Osteoblast (primary cell): ENCODE data around the gene LCT. TPM values are rescaled to one million over a fixed set of nuclear protein-coding genes. Genes with fewer than 3 reads are reported as not detected.
"Not testable (repeated sequence)": the region's sequence is repeated elsewhere in the genome, so short reads cannot be mapped to it uniquely, and the experiment has no call there.

Experiments used
- DNase-seq: peaks from one replicate; pipeline ENCODE4 v3.0.0; 2011; ENCODE audit warnings: low spot score, mixed read lengths; ENCODE audit not compliant: insufficient read length; ENCODE audit errors: missing footprints
- H2AFZ ChIP-seq: 2 replicates; pipeline ENCODE4 v1.6.0; 2011; ENCODE audit warnings: mild to moderate bottlenecking, low read length
- H3K27ac ChIP-seq: 2 replicates; pipeline ENCODE4 v1.5.1; 2011; ENCODE audit warnings: mild to moderate bottlenecking, low read depth, low read length, moderate library complexity
- H3K27me3 ChIP-seq: 2 replicates; pipeline ENCODE4 v1.6.0; 2012; ENCODE audit warnings: mild to moderate bottlenecking, control low read depth, inconsistent platforms, low read length, moderate library complexity; ENCODE audit not compliant: insufficient read depth
- H3K36me3 ChIP-seq: 2 replicates; pipeline ENCODE4 v1.5.1; 2011; ENCODE audit warnings: mild to moderate bottlenecking, low read length, control low read depth, moderate library complexity; ENCODE audit not compliant: insufficient read depth
- H3K4me1 ChIP-seq: 2 replicates; pipeline ENCODE4 v1.5.1; 2011; ENCODE audit warnings: mild to moderate bottlenecking, low read length, control low read depth, moderate library complexity; ENCODE audit not compliant: insufficient read depth
- H3K4me2 ChIP-seq: 2 replicates; pipeline ENCODE4 v1.6.0; 2011; ENCODE audit warnings: mild to moderate bottlenecking, low read length; ENCODE audit not compliant: insufficient read depth
- H3K4me3 ChIP-seq: fragments of 200-600 bp; sonication (generic); 3 replicates; pipeline ENCODE4 v1.5.1; 2012; ENCODE audit warnings: mild to moderate bottlenecking, low read length, inconsistent platforms; ENCODE audit not compliant: insufficient read depth
- H3K79me2 ChIP-seq: 2 replicates; pipeline ENCODE4 v1.6.0; 2012; ENCODE audit warnings: mild to moderate bottlenecking, low read length, control low read depth, inconsistent platforms; ENCODE audit not compliant: insufficient read depth
- H3K9me3 ChIP-seq: 2 replicates; pipeline ENCODE4 v1.5.1; 2011; ENCODE audit warnings: low read depth, low read length, control low read depth
- H4K20me1 ChIP-seq: 2 replicates; pipeline ENCODE4 v1.6.0; 2012; ENCODE audit warnings: mild to moderate bottlenecking, low read length, control low read depth; ENCODE audit not compliant: insufficient read depth
- total RNA-seq: library from RNA; depleted of rRNA; stranded (reverse); fragments of >200 nt; gene quantifications from 2 replicates; pipeline ENCODE4 v1.2.3, GENCODE V29; 2012
- TF ChIP-seq, protein P1 (sequence below): IDR thresholded peaks from 2 replicates; pipeline ENCODE4 v1.5.1; 2011; ENCODE audit warnings: mild to moderate bottlenecking, low read depth, low read length, moderate library complexity; ENCODE audit errors: extremely low read depth

The LCT gene
- total RNA-seq, 1 donor = under 0.01 TPM

DNA sequence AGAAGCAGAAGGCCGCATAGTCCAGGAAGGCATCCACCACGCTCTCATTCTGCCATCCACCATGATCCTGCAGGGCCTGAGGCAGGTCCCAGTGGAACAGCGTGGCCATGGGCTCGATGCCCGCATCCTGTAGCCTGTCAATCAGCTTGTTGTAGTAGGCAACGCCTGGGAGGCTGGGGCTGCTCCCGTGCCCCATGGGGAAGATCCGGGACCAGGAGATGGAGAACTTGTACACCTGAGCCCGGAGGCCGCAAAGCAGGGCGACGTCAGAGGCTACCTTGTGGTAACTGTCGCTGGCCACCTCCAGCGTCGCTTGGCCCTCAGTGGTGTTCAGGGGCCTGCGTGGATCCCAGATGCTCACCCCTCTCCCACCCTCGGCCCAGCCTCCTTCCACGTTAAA, 19.5 kb downstream of the LCT start:
- Histone ChIP-seq H3K79me2 (no peaks in the 10 kb centered on the region), H3K4me1 (peaks cover 27% of the 10 kb centered on the region), H4K20me1 (no peaks in the 10 kb centered on the region), H3K4me3 (no peak overlapping the region), H3K36me3 (no peaks in the 10 kb centered on the region), H3K27me3 (no peaks in the 10 kb centered on the region), H2AFZ (no peak overlapping the region), H3K9me3 (no peaks in the 10 kb centered on the region), H3K4me2 (no peak overlapping the region), H3K27ac (no peak overlapping the region)
- DNase-seq = no peak
- TF ChIP-seq, protein P1, sequence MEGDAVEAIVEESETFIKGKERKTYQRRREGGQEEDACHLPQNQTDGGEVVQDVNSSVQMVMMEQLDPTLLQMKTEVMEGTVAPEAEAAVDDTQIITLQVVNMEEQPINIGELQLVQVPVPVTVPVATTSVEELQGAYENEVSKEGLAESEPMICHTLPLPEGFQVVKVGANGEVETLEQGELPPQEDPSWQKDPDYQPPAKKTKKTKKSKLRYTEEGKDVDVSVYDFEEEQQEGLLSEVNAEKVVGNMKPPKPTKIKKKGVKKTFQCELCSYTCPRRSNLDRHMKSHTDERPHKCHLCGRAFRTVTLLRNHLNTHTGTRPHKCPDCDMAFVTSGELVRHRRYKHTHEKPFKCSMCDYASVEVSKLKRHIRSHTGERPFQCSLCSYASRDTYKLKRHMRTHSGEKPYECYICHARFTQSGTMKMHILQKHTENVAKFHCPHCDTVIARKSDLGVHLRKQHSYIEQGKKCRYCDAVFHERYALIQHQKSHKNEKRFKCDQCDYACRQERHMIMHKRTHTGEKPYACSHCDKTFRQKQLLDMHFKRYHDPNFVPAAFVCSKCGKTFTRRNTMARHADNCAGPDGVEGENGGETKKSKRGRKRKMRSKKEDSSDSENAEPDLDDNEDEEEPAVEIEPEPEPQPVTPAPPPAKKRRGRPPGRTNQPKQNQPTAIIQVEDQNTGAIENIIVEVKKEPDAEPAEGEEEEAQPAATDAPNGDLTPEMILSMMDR = no peak

DNA sequence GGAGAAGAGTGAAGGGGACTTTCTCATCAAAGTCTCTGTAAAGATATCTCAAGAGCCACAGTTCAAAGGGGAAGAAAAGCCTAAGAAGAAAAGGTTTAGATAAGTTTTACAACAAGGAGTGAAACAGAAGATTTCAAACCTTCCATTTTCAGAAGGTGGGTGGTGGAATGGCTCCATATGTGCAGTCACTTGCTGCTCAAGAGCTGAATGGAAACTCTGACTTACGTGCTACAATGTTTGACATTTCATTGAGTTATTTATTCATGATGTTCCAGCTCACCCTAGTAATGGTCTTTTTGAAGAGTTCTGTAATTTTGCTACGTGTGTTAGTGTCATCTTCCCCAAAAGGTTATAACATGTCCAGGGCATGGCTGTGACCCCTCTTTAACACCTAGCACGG, 21.7 kb downstream of the LCT start:
- Histone ChIP-seq H2AFZ (no peak overlapping the region), H3K4me2 (no peak overlapping the region), H3K4me1 (peaks cover 19% of the 10 kb centered on the region), H3K27me3 (no peaks in the 10 kb centered on the region), H3K9me3 (no peaks in the 10 kb centered on the region), H4K20me1 (no peaks in the 10 kb centered on the region), H3K27ac (no peak overlapping the region), H3K36me3 (no peaks in the 10 kb centered on the region), H3K79me2 (no peaks in the 10 kb centered on the region), H3K4me3 (no peak overlapping the region)
- DNase-seq = no peak
- TF ChIP-seq, protein P1 = no peak

DNA sequence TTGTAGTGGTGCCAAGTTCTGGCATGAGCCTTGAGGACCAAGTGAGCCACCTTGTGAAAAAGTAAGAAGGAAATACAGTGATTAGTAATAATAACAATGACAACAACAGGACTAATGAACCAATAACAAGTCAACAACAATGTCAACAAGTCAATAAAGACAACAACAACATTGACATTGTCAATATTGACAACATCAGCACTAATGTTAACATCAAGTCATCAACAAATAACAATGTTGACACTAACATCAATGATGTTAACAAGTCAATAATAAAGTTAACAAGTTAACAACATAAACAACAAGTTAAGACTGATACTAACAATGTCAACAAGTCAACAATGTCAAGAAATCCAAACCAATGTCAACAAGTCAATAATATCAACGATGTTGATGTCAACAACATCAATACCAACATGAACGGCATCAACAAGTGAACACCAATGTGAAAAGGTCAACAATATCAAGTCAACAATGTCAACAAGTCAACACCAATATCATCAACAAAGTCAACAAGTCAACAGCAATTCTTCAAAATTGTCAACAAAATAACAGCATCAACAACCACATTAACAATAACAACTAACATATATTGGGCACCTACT, 24.0 kb downstream of the LCT start:
- Histone ChIP-seq H3K27me3 (no peaks in the 10 kb centered on the region), H3K36me3 (no peaks in the 10 kb centered on the region), H3K4me3 (no peak overlapping the region), H3K4me1 (peaks cover 2% of the 10 kb centered on the region), H2AFZ (no peak overlapping the region), H4K20me1 (no peaks in the 10 kb centered on the region), H3K9me3 (no peaks in the 10 kb centered on the region), H3K4me2 (no peak overlapping the region), H3K27ac (no peak overlapping the region), H3K79me2 (no peaks in the 10 kb centered on the region)
- TF ChIP-seq, protein P1 = no peak
- no peak for DNase-seq

DNA sequence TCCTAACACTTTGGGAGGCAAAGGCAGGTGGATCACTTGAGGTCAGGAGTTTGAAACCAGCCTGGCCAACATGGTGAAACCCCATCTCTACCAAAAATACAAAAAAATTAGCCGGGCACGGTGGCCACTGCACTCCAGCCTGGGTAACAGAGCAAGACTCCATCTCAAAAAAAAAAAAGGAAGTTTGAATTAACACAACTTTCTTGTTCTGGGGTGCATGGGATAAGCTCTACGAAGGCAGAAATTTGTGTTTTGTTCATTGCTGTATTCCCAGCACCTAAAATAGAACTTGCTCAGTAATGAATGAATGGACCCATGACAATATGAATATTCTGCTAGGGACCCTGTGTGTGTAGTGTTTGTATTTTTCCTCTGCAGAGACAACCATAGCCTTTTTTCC, 29.1 kb downstream of the LCT start:
- not testable (repeated sequence) for H3K79me2 ChIP-seq, H3K4me1 ChIP-seq, H3K27me3 ChIP-seq, DNase-seq, H3K4me3 ChIP-seq, H4K20me1 ChIP-seq, H3K9me3 ChIP-seq, H3K36me3 ChIP-seq, H3K27ac ChIP-seq, H3K4me2 ChIP-seq, H2AFZ ChIP-seq
